ENCODE data around the gene NKX3-2.

The NKX3-2 gene

DNA sequence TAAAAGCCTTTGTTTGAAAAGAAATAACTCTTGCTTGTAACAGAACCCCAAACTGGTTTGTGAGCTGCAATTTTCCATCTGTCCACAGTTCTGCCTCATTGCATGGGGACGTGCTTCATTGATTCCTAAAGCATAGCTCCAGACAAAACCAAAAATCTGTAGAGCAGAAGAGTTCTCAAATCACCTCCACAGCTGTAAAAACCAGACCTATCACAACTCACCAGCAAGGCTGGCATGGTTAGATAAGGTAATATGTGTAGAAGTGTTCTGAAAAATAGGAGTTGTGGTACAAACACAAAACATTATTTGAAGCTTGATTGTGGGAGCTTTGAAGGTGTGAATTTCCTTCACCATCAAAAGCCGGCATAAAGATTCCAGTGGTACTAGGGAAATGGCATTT, 47.7 kb downstream of the NKX3-2 start:
- DNase-seq: no peak

DNA sequence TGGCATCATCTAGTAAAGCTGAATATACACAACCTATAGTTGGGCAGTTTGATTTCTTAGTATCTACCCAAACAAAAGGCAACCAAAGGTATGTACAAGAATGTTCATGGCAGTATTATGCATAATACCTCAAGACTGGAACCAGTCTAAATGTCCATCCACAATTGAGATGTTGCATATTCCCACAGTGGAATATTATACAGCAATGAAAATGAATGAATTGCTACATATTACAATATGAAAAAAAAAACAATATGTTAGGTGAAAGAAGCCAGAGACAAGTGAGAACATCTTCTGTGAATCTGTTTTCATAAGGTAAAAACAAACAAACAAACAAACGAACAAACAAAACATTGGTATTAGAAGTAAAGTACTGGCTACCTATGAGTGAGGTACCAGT, 48.6 kb downstream of the NKX3-2 start:
- DNase-seq: no peak

DNA sequence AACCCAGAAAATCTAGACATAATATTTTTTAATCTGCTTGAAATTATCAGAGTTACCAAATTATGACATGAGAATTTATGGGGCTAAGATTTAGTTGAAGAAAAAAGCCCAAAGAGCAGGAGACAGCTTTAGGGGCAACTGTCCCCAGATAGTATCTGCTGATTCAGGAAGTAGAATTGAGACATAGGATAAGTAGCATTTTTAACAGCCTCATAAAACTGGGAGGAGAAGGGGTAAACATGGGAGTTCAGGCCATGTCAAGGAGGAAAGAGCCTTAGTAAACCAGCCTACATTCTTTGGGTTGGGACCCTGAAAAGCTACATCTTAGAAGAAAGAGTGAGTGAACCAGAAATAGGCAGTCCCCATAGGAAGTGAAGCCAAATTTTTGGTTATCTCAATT, 50.5 kb downstream of the NKX3-2 start:
- no peak for DNase-seq

DNA sequence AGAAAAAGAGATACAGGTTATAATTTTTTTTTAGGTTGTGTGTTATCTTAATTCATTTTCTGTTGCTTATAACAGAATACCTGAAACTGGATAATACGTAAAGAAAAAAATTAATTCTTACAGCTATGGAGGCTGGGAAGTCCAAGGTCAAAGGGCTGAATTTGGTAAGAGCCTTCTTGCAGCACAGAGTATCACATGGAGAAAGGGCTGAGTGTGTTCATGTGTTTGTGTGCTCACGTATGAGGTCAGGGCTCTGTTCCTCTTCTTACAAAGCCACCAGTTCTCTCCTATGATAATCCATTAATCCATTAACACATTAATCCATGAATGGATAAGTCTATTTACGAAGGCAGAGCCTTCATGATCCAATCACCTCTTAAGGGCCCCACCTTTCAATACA, 51.6 kb downstream of the NKX3-2 start:
- DNase-seq: no peak

Measured in NCI-H1436 (cell line).